Naive thymus-derived CD4-positive, alpha-beta T cell (primary cell): ENCODE results near the gene SERPINI2. TPM values are rescaled to one million over a fixed set of nuclear protein-coding genes. Genes with fewer than 3 reads are reported as not detected.
"Not testable (repeated sequence)": the region's sequence is repeated elsewhere in the genome, so short reads cannot be mapped to it uniquely, and the experiment has no call there.

Source experiments
- ATAC-seq: fragments of 150-1000 bp; cut with Tn5 transposase; 2 replicates; pipeline ENCODE4 v1.10.0; 2021; ENCODE audit warnings: mild to moderate bottlenecking, moderate library complexity
- CTCF ChIA-PET: fragments of 350-600 bp; sonication (Branson Sonifier 250); formaldehyde crosslinking; loops from one replicate; lab custom pipeline; 2021; ENCODE audit warnings: antibody characterized with exemption; lab: Charles Lee
- POLR2A ChIA-PET: fragments of 350-600 bp; sonication (Branson Sonifier 250); formaldehyde crosslinking; loops from one replicate; lab custom pipeline; 2021; ENCODE audit warnings: antibody characterized with exemption, inconsistent platforms; lab: Charles Lee
- DNase-seq, 9 donors: peaks; one replicate each; pipeline versions ENCODE4 v3.0.0 to v3.0.0-alpha.2; 2020 to 2022; ENCODE audit warnings: mixed read lengths in 1 of 9
- H3K27ac ChIP-seq: one replicate; pipeline ENCODE4 v1.7.0; 2013; ENCODE audit warnings: mild to moderate bottlenecking, low read depth, low read length, moderate library complexity
- H3K27me3 ChIP-seq, 2 donors: one replicate each; pipeline ENCODE4 v1.7.0; 2013; ENCODE audit warnings: low read length in 2 of 2, mild to moderate bottlenecking in 2 of 2, moderate library complexity in 2 of 2; ENCODE audit not compliant: control insufficient read depth in 2 of 2, insufficient read depth in 2 of 2
- H3K36me3 ChIP-seq, 3 experiments: 1 replicate in 2 of 3; 2 replicates in 1 of 3; pipeline ENCODE4 v1.7.0; 2013; ENCODE audit warnings: low read length in 3 of 3, mild to moderate bottlenecking in 3 of 3, moderate library complexity in 1 of 3; ENCODE audit not compliant: insufficient read depth in 3 of 3, control insufficient read depth in 2 of 3
- H3K4me1 ChIP-seq, 2 donors: one replicate each; pipeline ENCODE4 v1.7.0; 2013; ENCODE audit warnings: low read length in 2 of 2, mild to moderate bottlenecking in 2 of 2, moderate library complexity in 1 of 2; ENCODE audit not compliant: control insufficient read depth in 2 of 2, insufficient read depth in 2 of 2
- H3K4me3 ChIP-seq: 2 replicates; pipeline ENCODE4 v1.7.0; 2013; ENCODE audit warnings: mild to moderate bottlenecking, low read length
- H3K9me3 ChIP-seq, 3 experiments: 1 replicate in 2 of 3; 2 replicates in 1 of 3; pipeline ENCODE4 v1.7.0; 2013; ENCODE audit warnings: low read length in 3 of 3; ENCODE audit not compliant: control insufficient read depth in 2 of 3
- H3K27ac Mint-ChIP-seq, 9 donors: one replicate each; pipeline ENCODE4 v1.8.0; 2020 to 2022; ENCODE audit warnings: mixed read lengths in 9 of 9, mild to moderate bottlenecking in 8 of 9, moderate library complexity in 5 of 9, inconsistent platforms in 2 of 9
- H3K27me3 Mint-ChIP-seq, 5 donors: one replicate each; pipeline ENCODE4 v1.8.0; 2021 to 2022; ENCODE audit warnings: mixed read lengths in 5 of 5, mild to moderate bottlenecking in 1 of 5
- H3K36me3 Mint-ChIP-seq, 5 donors: one replicate each; pipeline ENCODE4 v1.8.0; 2020 to 2022; ENCODE audit warnings: mixed read lengths in 5 of 5, mild to moderate bottlenecking in 3 of 5, inconsistent platforms in 1 of 5
- H3K4me1 Mint-ChIP-seq, 7 donors: one replicate each; pipeline ENCODE4 v1.8.0; 2020 to 2022; ENCODE audit warnings: mixed read lengths in 7 of 7, mild to moderate bottlenecking in 3 of 7, inconsistent platforms in 1 of 7
- H3K4me3 Mint-ChIP-seq, 10 donors: one replicate each; pipeline ENCODE4 v1.8.0; 2020 to 2022; ENCODE audit warnings: mild to moderate bottlenecking in 10 of 10, mixed read lengths in 10 of 10, moderate library complexity in 6 of 10, inconsistent platforms in 2 of 10
- H3K9me3 Mint-ChIP-seq, 11 donors: one replicate each; pipeline ENCODE4 v1.8.0; 2020 to 2022; ENCODE audit warnings: mixed read lengths in 11 of 11, mild to moderate bottlenecking in 4 of 11, inconsistent platforms in 1 of 11, moderate library complexity in 1 of 11
- intact Hi-C, 2 donors: fragments of 100-400 bp; cut with micrococcal nuclease; formaldehyde crosslinking; loops; one replicate each; pipeline ENCODE4 v1.15.1; 2023
- polyA plus RNA-seq, 2 donors: library from polyadenylated mRNA; unstranded; fragments of 300-500 nt; fragmentation: Illumina TruSeq; gene quantifications; one replicate each; pipeline ENCODE4 v1.2.3, GENCODE V29; 2021
- total RNA-seq, 6 experiments: library from RNA in 5 of 6; stranded (reverse) in 5 of 6; gene quantifications; 1 replicate in 5 of 6; 2 replicates in 1 of 6; pipeline ENCODE4 v1.2.3 and lab custom pipeline; 2021 to 2026

SERPINI2 gene
- total and polyA plus RNA-seq, 7 experiments from 2014 or later = 0.74 TPM; not detected in 6

- no peaks in the 10 kb centered on the region for H3K4me1 Mint-ChIP-seq
- DNase-seq (no peak), ATAC-seq (no peak)
- H3K27ac Mint-ChIP-seq = no peak overlapping the region
- Histone ChIP-seq H3K27me3 (no peaks in the 10 kb centered on the region), H3K4me1 (no peaks in the 10 kb centered on the region), H3K4me3 (no peak overlapping the region), H3K27ac (no peak overlapping the region), H3K9me3 (no peaks in the 10 kb centered on the region), H3K36me3 (no peaks in the 10 kb centered on the region)
- H3K27me3 Mint-ChIP-seq = no peaks in the 10 kb centered on the region
- H3K36me3 Mint-ChIP-seq = no peaks in the 10 kb centered on the region
- H3K4me3 Mint-ChIP-seq = no peak overlapping the region
- ChIA-PET POLR2A (no interaction called here), CTCF (no interaction called here)
- H3K9me3 Mint-ChIP-seq = peaks cover 0 to 4% (median 0%) of the 10 kb centered on the region in 11 donors
- intact Hi-C loops = no loop called here
These were observed 23.2 kb downstream of the SERPINI2 start for GRCh38 chr3:167450675-167451074.

DNA sequence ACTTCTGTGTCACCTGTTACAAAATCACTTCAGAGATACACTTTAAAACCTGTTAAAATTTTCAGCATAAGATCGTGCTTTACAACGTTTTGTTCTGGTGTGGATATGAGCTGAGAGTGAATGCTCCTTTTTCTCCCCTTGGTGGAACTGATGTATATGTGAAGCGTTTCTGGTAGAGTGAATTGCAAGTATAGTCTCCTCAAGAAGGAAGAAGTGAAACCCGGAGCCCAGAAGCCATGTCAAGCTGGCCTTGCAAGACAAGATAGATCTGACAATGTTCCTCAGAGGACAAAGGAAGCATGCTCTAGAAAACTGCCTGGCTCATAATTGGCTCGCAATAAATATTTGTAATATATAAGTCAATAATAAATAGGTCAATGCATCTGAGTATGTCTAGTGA lies 23.6 kb downstream of the SERPINI2 start:
- DNase-seq = no peak

GRCh38 chr3:167445491-167445890 lies 28.4 kb downstream of the SERPINI2 start:
- peaks cover 0 to 6% (median 4%) of the 10 kb centered on the region in 5 donors for H3K27me3 Mint-ChIP-seq
- ChIA-PET POLR2A (no interaction called here), CTCF (no interaction called here)
- H3K36me3 ChIP-seq = no peaks in the 10 kb centered on the region
- no peaks in the 10 kb centered on the region for H3K27me3 ChIP-seq
- H3K4me3 Mint-ChIP-seq = no peak overlapping the region
- H3K4me3 ChIP-seq = no peak overlapping the region
- intact Hi-C loops = no loop called here
- no peaks in the 10 kb centered on the region for H3K9me3 ChIP-seq
- no peaks in the 10 kb centered on the region for H3K36me3 Mint-ChIP-seq
- no peak overlapping the region for H3K27ac Mint-ChIP-seq
- no peaks in the 10 kb centered on the region for H3K4me1 Mint-ChIP-seq
- no peak overlapping the region for H3K27ac ChIP-seq
- no peaks in the 10 kb centered on the region for H3K4me1 ChIP-seq
- no peak for ATAC-seq
- DNase-seq = no peak
- peaks cover 0 to 3% (median 0%) of the 10 kb centered on the region in 11 donors for H3K9me3 Mint-ChIP-seq

More for the DNA sequence above, 23.6 kb downstream of the SERPINI2 start:
- Mint-ChIP-seq H3K27me3 (no peaks in the 10 kb centered on the region), H3K9me3 (peaks cover 0 to 4% (median 0%) of the 10 kb centered on the region in 11 donors), H3K27ac (no peak overlapping the region), H3K4me3 (no peak overlapping the region), H3K36me3 (no peaks in the 10 kb centered on the region), H3K4me1 (no peaks in the 10 kb centered on the region)
- Histone ChIP-seq H3K4me3 (no peak overlapping the region), H3K36me3 (no peaks in the 10 kb centered on the region), H3K4me1 (no peaks in the 10 kb centered on the region), H3K27ac (no peak overlapping the region), H3K9me3 (no peaks in the 10 kb centered on the region), H3K27me3 (no peaks in the 10 kb centered on the region)
- ATAC-seq = no peak
- ChIA-PET CTCF (no interaction called here), POLR2A (no interaction called here)
- intact Hi-C loops = no loop called here

DNA sequence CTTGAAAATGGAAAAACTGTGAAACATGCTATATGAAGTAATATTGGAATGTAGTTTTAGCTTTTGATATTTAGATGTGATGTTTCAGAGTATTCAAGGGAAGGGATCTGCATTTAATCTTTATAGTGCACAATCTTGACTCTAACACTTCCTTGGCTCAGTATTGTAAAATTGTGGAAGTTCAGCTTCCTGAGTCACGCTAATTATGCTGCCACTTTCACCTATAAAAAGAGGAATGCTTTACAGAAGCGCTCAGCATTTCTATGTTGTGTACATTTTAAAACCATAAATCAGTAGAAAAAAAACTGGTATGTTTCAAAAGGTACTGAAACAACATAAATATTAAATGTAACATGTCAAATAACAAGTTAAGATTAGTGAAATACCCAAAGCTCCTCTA lies 32.6 kb downstream of the SERPINI2 start:
- H3K27ac ChIP-seq = no peak overlapping the region
- H3K4me1 Mint-ChIP-seq = no peaks in the 10 kb centered on the region
- no peaks in the 10 kb centered on the region for H3K36me3 ChIP-seq
- ChIA-PET CTCF (interaction anchor here (0.6 kb wide), 1 partner anchor 58 kb away, joined by 3 read pairs; no protein-coding TSS in a partner anchor), POLR2A (no interaction called here)
- H3K4me3 Mint-ChIP-seq = no peak overlapping the region
- intact Hi-C loops = no loop called here
- no peaks in the 10 kb centered on the region for H3K27me3 ChIP-seq
- no peak for DNase-seq
- ATAC-seq = no peak
- H3K9me3 Mint-ChIP-seq = peaks cover 0 to 2% (median 0%) of the 10 kb centered on the region in 11 donors
- H3K4me1 ChIP-seq = no peaks in the 10 kb centered on the region
- no peaks in the 10 kb centered on the region for H3K9me3 ChIP-seq
- H3K27ac Mint-ChIP-seq = no peak overlapping the region
- peaks cover 0 to 6% (median 4%) of the 10 kb centered on the region in 5 donors for H3K27me3 Mint-ChIP-seq
- no peak overlapping the region for H3K4me3 ChIP-seq
- H3K36me3 Mint-ChIP-seq = no peaks in the 10 kb centered on the region

DNA sequence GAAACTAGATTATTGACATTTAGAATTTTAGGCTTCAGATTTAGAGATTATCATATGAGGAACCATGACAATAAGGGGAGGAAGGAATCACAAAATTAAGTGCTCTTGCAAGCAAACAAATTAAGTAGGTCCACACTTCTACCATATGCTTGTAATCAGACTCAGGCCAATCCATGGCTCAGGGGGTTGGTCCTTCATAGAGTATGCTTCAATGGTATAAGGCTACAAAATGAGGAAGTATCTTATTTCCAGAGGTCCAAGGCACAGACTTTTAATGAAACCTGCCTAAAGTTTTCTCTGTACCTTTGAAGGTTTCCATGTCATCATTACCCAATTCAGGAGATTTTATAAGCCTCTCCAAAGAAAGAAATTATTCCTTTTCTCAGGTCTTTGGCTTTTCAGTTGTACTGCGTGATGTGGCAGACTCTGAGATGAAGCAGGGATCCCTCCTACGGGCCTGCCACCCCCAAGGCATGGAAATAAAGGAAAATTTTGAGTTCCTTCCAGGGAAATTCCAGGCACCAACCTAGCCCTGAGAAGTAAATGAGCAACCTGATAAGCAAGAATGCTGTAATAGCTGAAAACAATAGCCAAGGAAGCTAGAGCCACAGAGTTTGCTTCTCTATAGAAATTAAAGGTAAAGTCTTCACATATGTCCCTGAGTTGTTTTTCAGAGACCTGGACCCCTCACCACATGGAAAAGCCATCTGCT lies 36.3 kb downstream of the SERPINI2 start:
- peaks cover 0 to 6% (median 4%) of the 10 kb centered on the region in 5 donors for H3K27me3 Mint-ChIP-seq
- POLR2A ChIA-PET = no interaction called here
- DNase-seq (no peak), ATAC-seq (no peak)
- Histone ChIP-seq H3K27me3 (no peaks in the 10 kb centered on the region), H3K4me1 (no peaks in the 10 kb centered on the region), H3K27ac (no peak overlapping the region), H3K4me3 (no peak overlapping the region), H3K9me3 (no peaks in the 10 kb centered on the region), H3K36me3 (no peaks in the 10 kb centered on the region)
- no peak overlapping the region for H3K4me3 Mint-ChIP-seq
- intact Hi-C loops = no loop called here
- H3K27ac Mint-ChIP-seq = no peak overlapping the region
- CTCF ChIA-PET = no interaction called here
- H3K36me3 Mint-ChIP-seq = no peaks in the 10 kb centered on the region
- no peaks in the 10 kb centered on the region for H3K4me1 Mint-ChIP-seq
- peaks cover 0 to 2% (median 0%) of the 10 kb centered on the region in 11 donors for H3K9me3 Mint-ChIP-seq

DNA sequence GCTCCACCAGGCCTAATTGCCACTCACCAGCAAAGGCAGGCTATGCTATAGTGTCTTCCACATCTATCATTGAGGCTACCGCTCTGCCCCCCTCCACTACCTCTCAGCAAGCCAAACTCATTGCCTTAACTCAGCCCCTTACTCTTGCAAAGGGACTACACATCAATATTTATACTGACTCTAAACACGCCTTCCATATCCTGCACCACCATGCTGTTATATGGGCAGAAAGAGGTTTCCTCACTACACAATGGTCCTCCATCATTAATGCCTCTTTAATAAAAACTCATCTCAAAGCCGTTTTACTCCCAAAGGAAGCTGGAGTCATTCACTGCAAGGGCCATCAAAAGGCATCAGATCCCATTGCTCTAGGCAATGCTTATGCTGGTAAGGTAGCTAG lies 46.9 kb downstream of the SERPINI2 start:
- H3K4me3 ChIP-seq, H3K27ac ChIP-seq, H3K4me1 ChIP-seq, intact Hi-C loops, CTCF ChIA-PET, H3K36me3 Mint-ChIP-seq, ATAC-seq, H3K9me3 Mint-ChIP-seq, H3K27ac Mint-ChIP-seq, H3K4me3 Mint-ChIP-seq, H3K27me3 ChIP-seq, H3K36me3 ChIP-seq, DNase-seq, H3K9me3 ChIP-seq, POLR2A ChIA-PET, H3K4me1 Mint-ChIP-seq: not testable (repeated sequence)
- peaks cover 0 to 18% (median 6%) of the 10 kb centered on the region in 5 donors for H3K27me3 Mint-ChIP-seq

DNA sequence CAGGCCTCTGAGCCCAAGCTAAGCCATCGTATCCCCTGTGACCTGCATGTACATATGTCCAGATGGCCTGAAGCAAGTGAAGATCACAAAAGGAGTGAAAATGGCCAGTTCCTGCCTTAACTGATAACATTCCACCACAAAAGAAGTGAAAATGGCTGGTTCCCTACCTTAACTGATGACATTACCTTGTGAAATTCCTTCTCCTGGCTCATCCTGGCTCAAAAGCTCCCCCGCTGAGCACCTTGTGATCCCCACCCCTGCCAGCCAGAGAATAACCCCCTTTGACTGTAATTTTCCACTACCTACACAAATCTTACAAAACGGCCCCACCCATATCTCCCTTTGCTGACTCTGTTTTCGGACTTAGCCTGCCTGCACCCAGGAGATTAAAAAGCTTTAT lies 51.4 kb downstream of the SERPINI2 start:
- H3K4me3 Mint-ChIP-seq, ATAC-seq, H3K9me3 ChIP-seq, H3K4me1 Mint-ChIP-seq, H3K36me3 Mint-ChIP-seq, H3K27me3 ChIP-seq, H3K36me3 ChIP-seq, H3K4me3 ChIP-seq, CTCF ChIA-PET, H3K27ac ChIP-seq, POLR2A ChIA-PET, H3K4me1 ChIP-seq, intact Hi-C loops, H3K9me3 Mint-ChIP-seq, DNase-seq, H3K27ac Mint-ChIP-seq: not testable (repeated sequence)
- H3K27me3 Mint-ChIP-seq = peaks cover 0 to 13% (median 6%) of the 10 kb centered on the region in 5 donors
